GM12864 (cell line): Measurements from ENCODE around the gene CERK.
"Not testable (repeated sequence)": the region's sequence is repeated elsewhere in the genome, so short reads cannot be mapped to it uniquely, and the experiment has no call there.

Source experiments
- DNase-seq: peaks from one replicate; pipeline ENCODE4 v3.0.0-alpha.2; 2011; ENCODE audit warnings: low read depth
- H3K4me3 ChIP-seq: 2 replicates; pipeline ENCODE4 v1.5.1; 2011; ENCODE audit warnings: mild to moderate bottlenecking, low read depth, low read length, control low read depth
- CTCF ChIP-seq: IDR thresholded peaks from 2 replicates; pipeline ENCODE4 v1.5.1; 2011; ENCODE audit warnings: low read depth, mild to moderate bottlenecking, moderate library complexity, low read length, control low read depth, inconsistent platforms; ENCODE audit errors: missing control alignments

The CERK gene

DNA sequence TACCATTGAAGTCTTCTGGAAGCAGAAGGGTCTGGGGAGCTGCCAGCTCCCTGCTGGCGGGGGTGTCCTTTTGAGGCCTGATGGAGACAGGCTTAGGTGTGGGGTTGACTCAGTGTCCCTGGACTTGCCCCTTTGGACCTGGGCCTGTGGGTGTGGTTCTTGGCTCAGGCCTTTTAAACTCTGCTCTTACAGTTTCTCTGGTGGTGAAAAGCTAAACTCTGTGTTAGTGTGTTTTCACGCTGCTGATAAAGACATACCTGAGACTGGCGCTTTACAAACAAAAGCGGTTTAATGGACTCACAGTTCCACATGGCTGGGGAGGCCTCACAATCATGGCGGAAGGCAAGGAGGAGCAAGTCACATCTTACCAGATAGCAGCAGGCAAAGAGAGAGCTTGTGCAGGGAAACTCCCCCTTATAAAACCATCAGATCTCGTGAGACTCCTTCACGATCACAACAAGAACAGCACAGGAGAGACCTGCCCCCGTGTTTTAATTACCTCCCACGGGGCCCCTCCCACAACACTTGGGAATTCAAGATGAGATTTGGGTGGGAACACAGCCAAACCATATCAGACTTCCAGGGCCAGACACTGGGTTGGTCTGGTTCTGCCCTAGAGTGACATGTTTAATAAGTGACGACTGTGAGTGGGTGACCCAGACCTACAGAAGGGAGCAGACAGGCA, 91.4 kb downstream of the CERK start:
- no peak overlapping the region for H3K4me3 ChIP-seq
- DNase-seq: no peak
- no peak for TF ChIP-seq CTCF

GRCh38 chr22:46642840-46643480, 95.1 kb downstream of the CERK start:
- not testable (repeated sequence) for H3K4me3 ChIP-seq, DNase-seq

DNA sequence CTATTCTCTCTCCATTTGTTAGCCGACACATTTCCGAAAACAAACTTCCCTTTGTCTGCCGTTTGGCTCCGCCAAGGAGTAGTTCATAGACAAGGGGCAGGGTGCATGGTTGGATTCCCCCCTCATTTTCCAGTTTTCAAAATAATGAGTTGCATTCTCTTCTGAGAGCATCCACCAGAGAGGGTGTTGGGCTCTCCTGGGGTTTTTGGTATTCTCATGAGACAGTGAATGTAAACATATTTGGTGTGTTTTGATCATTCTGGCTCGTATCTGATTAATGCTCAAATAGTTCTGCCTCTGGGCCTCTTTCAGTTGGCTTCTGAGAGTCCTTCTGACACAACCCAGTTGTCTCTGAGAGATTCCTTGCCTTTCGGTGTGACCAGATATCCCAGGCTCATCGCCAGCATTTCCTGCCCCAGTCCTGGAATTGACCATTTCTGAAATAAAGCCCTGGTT, 96.2 kb downstream of the CERK start:
- no peak overlapping the region for H3K4me3 ChIP-seq
- no peak for DNase-seq
- TF ChIP-seq CTCF: no peak

DNA sequence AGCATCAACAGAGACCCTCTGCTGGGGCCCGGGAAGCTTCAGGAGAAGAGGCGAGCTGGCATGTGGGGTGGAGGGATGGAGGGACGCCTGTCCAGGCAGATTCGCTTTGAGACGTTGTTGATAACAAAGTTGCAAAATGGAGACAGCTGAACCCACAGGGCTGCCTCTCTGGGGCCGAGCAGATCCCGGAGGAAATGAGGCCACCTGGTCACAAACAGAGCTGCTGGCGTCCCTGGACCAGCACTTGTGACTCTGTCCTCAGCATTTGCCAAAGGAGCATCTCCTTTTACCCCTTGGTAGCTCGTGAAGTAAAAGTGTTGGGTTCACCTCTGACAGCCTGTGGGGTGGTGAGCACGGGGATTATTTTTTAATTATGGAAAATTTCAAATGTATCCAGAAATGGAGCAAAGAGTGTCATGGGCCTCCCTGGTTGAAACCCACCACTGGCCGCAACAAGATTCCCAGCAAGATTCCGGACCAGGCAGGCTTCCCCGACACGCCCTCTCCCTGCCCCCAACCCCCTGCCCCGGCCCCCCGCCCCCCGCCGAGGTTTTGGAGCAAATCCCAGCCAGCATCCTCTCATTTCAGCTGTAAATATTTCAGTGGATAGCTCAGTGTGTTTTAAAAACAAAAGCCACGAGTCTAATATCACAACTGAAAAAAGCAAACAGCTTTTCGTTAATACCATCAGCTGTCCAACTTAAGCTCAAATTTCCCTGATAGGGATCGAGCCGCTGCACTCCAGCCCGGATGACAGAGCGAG, 97.6 kb downstream of the CERK start:
- TF ChIP-seq CTCF: no peak
- no peak overlapping the region for H3K4me3 ChIP-seq
- DNase-seq: no peak

- DNase-seq: no peak
- TF ChIP-seq CTCF: no peak
- H3K4me3 ChIP-seq: no peak overlapping the region
Measured at GRCh38 chr22:46639843-46640242, 98.2 kb downstream of the CERK start.

DNA sequence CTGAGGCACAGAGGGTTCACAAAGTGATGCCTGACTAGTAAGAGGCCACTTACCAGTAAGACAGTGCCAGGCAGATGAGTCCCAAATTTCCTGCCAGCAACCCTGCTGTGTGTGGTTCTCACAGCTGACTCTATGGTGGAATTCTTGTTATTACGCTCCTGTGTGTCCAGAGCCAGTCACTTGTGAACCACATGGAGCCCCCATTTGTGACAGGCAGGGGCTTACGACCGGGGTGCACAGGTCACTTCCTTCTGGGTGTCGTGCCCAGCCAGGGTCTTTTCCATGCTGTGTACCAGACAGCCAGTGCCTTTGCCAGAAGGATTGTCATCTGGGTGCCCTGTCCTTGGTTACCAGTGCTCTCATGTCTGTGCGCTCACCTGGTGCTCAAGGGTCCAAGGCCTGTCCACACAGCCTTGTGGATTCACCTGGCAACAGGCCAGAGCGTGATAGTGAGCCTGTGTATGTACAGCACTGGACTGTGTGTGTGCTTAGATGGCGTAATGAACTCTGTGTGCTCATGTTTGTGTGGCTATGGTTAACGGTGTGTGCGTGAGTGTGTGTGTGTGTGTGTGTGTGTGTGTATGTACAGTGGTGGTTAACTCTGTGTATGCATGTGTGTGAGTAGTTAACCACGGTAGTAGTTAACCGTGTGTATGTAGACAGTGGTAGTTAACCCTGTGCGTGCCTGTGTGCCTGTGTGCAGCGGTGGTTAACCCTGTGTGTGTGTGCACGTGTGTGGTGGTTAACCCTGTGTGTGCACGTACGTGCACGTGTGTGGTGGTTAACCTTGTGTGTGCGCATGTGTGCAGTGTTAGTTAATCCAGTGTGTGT, 99.2 kb downstream of the CERK start:
- TF ChIP-seq CTCF: no peak
- no peak overlapping the region for H3K4me3 ChIP-seq
- DNase-seq: no peak
